ENCODE measurements around the gene IL26. TPM values are rescaled to one million over a fixed set of nuclear protein-coding genes. Genes with fewer than 3 reads are reported as not detected.
"Not testable (repeated sequence)": the region's sequence is repeated elsewhere in the genome, so short reads cannot be mapped to it uniquely, and the experiment has no call there.

IL26 gene
- polyA plus RNA-seq, 10 donors, result not detected

DNA sequence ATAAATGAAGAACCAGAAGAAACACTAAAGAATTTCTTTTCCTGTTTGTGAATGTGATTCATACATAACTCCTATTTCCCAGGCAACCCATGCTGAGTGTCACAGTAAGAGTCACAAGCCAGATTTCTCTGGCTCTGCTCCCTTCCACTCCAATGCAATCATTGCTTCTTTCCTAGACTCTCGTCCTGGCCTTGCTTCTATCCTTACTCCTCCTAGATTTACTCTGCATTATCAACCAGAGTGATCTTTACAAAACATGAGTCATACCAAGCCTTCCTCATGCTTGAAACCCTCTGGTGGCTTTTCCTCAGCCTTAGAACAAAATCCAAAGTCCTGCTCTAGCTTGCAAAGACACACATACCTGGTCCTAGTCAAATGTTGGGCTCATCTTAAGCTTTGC, 14.5 kb upstream of the IL26 start:
- peak; percentile 36 to 81 (median 38) for DNase-seq

DNA sequence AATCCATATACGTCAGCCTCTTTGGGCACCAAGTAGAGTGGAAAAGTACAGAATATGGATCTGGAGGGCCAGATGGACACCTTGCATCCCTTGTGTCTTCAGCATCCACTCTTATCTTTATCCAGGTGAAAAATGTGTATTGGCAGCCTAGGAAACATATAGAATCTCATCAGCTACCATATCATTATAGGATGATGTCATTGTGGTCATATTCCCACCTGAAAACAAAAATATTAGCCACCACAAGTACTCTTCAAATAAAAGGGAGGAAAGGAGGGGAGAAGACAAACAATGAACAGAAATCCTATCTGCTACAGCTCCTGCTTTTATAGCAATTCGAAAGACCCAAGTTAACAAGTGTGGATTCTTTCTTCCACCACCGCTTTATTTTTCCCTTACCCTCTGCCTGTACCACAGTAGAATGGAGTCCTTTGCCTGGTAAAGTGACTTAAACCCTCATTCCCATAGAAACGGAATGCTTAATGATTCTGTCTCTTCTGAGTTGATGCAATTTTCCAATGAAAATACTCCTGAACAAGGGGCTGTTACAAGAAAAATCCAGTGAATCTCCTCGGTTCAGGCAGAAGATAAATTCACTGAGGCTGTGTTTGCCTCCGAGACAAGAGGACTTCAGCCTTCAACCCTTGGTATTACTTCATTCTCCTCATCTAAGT, 13.8 kb upstream of the IL26 start:
- DNase-seq, result no peak

DNA sequence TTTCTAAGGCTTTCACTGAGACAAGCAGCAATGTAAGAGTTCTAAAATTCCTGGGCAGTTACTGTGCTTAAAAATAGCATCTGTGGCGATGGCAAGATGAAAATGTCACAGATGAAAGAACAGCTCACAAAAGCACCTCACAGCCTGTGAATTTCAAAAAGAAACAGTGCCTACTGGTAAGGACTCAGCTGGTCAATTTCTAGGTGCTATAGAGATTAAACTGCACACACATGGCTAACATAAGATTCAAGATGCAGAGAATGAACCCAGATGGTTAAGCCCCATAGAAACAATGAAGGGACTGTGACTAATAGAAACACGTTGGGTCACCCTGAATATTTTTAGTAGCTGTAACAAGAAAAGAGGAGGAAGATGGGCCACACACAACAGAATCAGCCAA, 12.0 kb upstream of the IL26 start:
- DNase-seq, result no peak

DNA sequence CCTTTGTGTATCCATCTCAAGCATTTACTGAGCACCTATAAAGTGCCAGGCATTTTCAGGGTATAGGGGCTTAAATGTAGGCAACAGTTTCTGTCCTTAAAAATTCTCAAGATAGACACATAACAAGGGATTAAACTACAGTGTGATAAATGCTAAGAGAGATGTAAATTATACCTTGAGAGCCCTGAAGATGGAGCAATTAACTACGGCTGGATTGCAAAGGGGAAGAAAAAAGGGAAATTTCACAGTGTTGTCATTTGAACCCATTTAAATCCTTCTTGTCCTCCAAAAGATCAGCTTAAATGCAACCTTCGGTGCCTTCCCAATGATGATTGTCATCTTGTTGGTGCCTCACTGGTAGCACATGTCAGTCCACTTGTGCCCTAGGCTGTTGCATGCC, 11.5 kb upstream of the IL26 start:
- peak in 1 of 3 donors; percentile 2 for DNase-seq

DNA sequence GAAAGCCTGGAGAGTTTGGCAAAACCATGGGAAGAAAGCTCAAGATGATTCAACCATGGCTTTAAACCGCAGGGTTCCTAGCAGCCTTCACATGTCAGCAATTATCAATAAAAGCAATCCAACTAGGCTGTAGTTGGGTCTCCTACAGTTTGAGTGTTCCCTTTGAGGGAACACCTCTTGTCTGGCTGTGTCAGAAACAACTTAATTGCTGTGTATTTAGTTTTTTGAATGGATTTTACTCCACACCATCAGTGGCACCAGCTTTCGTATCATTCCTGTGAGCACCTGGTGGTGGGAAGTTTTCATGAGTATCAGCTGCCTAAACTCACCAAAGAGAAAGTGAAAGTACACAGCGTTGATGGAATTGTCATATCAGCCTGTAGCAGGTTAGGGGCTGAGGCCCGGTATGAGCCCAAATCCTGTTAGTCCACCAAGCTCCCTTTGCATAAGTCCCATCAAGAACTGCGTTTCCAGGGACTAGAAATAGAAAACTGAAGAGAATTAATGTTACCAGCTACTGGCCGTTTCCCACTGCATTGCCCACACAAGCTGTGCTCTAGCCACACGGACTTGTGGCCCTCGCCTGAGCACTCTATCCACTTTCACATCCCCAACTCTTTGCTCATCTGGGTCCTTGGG, 10.9 kb upstream of the IL26 start:
- peak in 1 of 3 donors; percentile 5 for DNase-seq

DNA sequence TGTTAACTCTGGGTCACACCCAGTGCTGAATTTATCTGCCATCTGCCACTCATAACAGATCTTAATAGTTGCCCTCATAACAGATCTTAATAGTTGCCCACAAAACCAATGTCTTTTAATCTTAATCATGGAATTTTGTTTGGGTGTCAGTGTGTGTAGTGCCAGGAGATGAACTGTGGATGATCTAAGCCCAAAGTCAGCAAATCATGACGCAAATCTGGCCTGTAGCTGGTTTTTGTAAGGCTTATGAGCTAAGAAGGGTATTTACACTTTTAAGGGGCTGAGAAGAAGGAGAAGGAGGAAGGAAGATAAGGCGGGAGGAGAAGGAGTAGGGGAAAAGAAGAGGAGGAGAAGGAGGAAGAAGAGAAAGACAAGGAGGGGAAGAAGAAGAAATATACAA, 10.0 kb upstream of the IL26 start:
- no peak for DNase-seq

DNA sequence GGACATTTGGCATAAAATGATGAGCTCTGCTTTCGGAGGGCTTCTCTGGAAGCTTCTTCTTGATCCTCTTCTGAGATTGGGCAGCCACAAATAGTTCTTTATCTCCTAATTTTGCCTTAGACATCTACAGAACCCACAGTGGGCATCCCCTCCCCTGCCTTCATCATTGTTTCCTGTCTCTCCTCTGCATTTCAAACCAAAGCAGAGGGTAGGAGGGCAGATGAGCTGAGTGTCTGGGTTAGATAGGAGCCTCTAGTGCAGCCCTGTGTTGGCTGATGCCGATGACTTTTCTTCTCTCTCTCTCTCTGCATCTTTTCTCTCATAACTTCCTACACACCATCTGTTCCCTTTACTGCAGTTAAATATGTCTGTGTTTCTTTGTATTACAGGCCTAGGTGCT, 8.5 kb upstream of the IL26 start:
- DNase-seq, result no peak

DNA sequence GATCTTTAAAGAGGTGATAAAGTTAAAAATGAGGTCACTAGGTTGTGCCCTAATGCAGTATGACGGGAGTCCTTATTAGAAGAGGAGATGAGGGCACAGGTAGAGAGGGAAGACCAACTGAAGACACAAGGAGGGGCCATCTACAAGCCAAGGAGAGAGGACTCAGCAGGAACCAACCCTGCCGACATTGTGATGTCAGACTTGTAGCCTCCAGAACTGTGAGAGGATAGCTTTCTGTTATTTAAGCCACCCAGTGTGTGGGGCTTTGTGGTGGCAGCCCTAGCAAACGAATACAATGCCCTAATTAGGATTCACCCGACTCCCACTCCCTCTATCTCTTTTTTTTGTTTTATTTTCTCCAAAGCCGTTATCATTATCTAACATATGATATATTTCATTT, 7.9 kb upstream of the IL26 start:
- no peak for DNase-seq

DNA sequence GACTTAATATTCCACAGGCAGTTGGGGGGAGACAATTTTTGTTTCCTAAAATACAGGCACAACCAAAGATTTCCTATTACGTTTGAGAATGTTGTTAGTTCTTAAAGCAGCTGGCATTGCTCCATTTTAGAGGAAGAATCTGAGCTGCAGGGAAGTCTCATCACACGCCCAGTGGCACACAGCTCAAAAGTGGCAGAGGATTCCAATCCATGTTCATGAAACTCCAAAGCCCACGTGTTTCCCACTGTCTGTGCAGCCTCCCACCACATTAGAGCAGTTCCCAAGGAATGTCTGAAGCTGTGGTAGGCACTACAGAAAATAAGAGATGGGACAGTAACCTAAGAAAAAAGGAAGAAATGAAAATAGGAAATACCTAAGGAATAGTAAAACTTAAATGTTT, 6.1 kb upstream of the IL26 start:
- no peak for DNase-seq

DNA sequence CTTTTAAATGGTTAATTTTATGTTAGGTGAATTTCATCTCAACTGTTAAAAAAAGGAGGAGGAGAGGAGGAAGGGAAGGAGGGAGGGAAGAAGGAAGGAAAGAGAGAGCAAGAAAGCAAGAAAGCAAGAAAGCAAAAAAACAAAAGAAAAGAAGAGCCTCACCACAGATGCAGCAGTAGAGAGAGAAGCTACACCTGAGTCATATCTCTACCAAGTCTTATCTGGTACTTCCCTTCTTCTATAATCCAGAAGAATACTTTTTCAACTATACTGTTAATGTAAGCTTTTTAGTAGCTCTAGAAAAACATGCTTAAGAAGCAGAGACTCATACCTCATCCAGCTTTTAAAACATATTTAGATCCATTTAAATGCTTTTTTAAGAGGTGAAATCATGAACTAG, 5.6 kb upstream of the IL26 start:
- DNase-seq, result no peak

DNA sequence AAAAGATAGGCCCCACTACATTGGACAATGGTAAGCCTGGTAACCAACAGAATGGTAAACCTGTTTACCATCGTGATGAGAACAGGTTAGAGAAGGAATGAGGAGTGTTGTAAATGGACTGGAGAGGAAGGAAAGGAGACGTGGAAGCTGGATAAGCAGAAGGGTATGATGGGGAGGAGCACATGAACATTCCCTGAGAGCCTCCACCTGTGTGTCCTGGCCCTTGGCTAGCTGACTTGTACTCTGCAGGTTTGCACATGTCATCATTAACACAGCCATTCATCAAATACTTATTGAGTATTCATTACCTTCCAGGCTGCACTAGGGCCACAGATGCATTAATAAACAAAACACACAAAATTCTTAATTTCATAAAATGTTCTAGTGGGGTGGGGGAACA, 4.3 kb upstream of the IL26 start:
- DNase-seq, result no peak

DNA sequence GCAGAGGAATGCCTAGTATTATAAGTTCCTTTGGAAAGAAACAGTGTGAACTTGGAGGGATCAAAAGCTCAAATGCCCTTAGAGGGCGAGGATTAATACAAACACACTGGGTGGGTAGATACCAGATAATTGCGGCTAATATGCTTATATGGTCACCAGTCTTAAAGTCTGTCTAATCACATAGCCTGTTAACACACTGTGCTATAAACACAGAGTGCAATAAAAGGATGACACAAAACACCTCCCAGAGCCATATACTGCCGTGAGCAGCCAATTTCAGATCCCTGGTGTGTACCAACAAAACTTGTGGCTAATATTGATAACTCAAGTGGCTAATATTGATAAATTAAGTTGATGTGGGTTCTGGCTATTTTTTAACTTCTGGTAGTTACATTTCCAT, 1.7 kb upstream of the IL26 start:
- DNase-seq, result no peak

DNA sequence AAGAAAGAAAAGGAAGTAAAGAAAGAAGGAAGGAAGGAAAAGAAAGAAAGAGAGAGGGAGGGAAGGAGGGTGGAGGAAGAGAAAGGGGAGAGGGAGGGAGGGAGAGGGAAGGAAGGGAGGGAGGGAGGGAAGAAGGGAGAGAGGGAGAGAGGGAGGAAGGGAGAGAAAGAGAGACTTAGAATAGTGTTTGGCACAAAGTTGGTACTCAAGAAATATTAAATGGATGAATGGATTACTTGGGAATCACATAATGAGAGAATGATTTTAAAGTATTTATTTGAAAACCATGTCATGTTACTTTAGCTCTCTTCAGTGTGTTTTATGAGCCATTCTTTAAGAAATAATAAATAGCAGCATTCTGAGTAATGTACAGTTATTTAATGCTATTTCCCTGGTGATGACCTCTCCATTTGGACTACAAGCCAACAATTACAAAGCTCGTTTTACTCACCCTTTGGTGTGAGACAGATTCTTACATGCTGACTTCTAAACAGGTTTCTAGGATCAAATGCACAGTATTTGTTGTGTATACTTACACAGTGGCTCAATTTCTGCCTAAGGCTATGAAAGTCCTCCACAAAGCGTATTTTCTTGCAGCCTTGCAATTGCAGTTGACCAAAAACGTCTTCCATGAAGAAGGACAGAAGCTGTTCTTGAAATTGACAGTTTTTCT, 861 bp downstream of the IL26 start:
- DNase-seq, result peak in 1 of 3 donors; percentile 5

DNA sequence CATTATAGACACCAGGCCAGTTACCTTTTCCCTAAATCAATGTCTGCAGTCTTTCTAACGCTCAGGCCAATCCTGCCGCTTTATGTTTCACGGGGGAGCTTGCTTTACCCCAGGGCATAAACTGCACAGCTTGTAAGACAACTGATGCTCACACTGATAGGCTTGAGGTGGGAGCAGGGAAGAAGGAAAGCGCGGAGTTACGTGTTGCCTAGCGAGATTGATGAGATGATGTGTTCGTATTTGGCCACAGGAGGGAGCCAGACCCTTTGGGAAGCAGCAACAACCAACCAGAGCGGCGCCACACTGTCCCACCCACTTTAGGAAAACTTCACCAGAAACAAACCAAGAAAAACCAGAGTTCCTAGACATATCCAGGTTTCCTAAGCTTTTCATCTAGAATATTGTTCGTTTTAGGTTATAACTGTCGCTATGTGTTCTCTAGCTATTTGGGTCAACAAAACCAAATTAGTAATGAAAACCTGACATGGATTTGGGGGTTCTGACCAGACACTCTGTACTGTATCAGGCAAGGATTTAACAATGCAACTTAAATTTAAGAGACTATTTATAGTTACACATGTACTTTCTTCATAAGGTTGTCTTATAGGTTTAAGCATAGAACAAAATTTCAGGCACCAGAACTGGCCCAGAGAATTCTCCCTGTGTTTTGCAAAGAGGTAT, 2.4 kb downstream of the IL26 start:
- DNase-seq, result peak; percentile 80 to 92 (median 86)

DNA sequence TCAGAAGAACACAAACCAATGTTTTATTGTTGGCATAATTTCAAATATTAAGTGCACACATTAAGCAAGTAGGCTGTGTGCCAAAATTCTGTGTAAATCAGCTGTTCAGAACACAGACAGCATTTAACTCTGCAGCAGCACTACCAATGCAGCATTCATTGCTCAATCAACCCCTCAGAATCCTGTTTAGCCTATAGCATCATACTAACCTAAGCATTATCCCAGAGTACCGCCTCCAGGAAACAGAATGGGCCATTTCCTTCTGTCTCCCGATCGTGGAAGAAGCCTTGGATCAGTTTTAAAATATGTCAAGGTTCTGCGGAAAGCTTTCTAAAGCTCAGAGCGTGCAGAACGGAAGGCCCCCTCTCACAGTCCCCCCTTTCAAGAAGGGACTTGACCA, 3.3 kb downstream of the IL26 start:
- peak in 1 of 3 donors; percentile 30 for DNase-seq

DNA sequence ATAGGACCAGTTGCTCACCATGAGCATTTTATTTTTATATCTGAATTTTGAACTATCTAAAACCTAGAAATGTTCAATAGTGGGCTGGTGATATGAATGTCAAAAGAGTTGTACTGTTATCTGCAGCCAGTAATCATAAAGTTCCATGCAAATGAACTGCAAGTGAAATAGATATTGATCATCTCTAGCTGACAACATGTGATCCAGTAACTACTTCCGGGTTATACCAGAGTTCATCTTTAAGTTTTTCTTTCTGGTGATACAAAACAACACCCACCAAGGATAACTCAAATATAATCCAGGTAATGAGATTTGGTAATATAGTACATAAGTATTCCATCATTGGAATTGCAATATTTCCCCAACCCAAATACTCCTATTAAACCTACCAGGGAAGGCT, 4.1 kb downstream of the IL26 start:
- no peak for DNase-seq

DNA sequence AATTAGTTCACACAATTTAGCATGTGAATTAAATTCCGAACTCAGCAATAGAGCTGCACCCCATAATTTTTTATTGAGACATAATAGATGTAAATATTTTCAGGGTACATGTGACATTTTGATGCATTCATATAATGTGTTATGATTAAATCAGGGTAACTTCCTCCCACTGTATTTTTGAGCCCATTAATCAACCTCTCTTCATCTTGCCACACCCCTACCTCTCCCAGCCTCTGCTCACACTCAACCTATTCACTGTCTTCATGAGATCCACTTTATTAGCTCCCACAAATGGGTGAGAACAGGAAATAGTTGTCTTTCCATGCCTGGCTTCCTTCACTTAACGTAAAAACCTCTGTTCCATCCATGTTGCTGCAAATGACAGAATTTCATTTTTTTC, 14.7 kb downstream of the IL26 start:
- no peak for DNase-seq

DNA sequence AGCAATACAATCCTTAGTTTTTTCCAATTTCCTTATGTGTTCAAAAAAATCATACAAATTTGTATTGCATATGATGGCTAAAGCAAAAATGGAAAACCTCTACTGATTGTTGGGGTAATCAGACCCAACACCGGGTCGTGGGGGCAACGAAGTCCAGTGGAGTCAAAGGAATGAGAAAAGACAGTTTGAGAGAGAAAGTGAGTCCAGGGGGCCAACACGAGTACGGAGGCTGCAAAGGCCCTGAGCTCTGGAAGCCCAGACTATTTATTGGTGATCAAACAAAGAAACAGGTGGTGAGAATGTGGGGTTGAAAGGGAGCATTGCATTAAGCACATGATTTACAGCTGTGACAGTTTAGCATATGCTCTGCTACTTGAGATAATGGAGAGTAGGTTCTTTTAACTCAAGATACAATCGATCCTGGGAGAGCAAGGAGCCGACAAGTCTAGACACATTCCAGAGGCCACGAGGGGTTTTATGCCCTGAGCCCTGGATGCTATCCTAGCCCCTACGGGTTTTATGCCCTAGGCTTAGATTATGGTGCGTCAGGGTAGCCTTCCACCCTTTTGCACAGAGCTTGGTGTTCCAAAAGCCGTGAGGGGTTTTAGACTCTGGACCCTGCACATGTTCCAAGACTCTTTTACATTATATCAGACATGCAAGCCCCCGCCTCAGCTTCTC, 16.4 kb downstream of the IL26 start:
- DNase-seq, result not testable (repeated sequence)

DNA sequence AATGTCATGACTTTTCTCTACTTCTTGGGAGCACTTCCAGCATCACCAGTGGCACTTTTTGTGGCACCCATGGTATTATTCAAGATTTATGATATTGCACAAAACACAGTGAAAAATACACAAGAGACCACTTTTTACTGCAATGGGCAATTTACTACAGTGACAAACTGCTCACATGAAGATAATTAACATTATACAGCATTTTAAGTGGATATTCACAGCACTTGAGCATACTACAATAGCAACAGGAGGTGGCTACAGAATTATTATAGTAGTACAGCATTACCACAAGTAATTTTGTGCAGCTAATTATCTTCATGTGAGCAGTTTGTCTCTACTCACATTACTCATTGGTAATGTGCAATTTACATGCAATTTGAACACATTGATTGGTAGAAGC, 18.3 kb downstream of the IL26 start:
- DNase-seq, result no peak

DNA sequence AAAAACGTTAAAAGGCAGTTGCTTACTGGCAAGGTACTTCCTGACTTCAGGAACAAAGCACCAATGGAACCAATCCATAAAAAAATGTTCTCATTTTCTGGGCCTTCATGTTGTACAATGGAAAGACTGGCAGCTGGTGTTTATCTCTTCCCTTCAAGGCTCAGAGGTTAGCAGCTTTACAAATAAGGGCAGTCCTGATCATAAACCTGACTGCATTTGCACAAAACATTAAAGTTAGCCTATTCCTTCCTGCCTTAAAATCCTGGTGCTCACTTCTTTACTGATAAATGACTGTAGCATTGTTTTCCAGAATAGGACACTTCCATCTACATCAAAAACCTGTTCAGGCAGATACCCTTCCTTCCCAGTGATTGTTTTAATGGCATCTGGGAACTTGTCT, 19.2 kb downstream of the IL26 start:
- no peak for DNase-seq

DNA sequence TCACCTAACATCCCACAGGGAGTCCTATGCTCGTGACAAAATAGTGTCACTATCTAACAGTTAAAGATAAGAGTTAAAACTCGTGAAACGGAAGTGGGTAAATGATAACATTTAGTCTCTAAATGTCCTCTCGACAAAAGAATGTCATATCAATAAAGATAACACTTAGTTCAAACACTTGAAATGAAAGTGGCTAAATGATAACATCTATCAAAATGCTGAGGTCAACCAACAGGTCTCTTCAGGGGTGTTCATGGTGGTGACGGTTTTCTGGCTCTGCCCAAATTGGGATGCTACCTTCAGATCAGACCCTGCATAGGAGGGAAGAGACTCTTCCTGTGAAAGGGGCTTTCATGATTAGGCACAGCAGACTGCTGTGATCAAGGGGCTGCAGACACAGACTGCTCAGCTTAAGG, 22.1 kb downstream of the IL26 start:
- no peak for DNase-seq

DNA sequence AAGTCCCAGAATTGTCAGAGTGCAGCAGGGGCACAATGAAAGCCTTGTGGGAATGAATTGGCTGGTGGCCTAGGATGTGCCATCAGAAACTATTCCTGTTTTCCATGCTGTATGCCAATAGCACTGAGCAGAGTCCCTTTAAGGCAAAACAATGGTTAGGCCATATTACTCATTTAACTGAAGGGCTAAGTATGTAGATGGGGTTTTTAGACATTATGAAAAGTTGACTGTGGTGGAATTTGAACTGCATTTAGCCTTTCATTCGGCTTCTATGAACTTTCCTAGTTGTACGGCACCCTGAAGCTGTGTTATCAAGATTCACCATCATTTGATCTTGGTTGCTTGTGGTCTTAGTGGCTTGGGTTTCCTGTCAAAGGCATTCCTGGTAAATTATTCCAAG, 24.8 kb downstream of the IL26 start:
- DNase-seq, result no peak
